Hepatocyte (in vitro differentiated cells): ENCODE measurements around the gene RIPOR2. TPM values are rescaled to one million over a fixed set of nuclear protein-coding genes. Genes with fewer than 3 reads are reported as not detected.

Experiments used
- DNase-seq: peaks from one replicate; pipeline ENCODE4 v3.0.0-alpha.2; 2016; ENCODE audit warnings: low spot score
- H2AFZ ChIP-seq: fragments of 200-600 bp; sonication (generic); 2 replicates; pipeline ENCODE4 v1.6.0; 2016; ENCODE audit warnings: antibody characterized with exemption, mild to moderate bottlenecking
- H3K27ac ChIP-seq: fragments of 200-600 bp; sonication (generic); 2 replicates; pipeline ENCODE4 v1.5.1; 2016; ENCODE audit warnings: mild to moderate bottlenecking
- H3K27me3 ChIP-seq: fragments of 200-600 bp; sonication (generic); 2 replicates; pipeline ENCODE4 v1.6.1; 2016
- H3K36me3 ChIP-seq: fragments of 200-600 bp; sonication (generic); replicated peaks from 2 replicates; pipeline ENCODE4 v1.5.1; 2016; ENCODE audit warnings: low read depth; ENCODE audit not compliant: insufficient read depth
- H3K4me1 ChIP-seq: fragments of 200-600 bp; sonication (generic); 2 replicates; pipeline ENCODE4 v1.5.1; 2016; ENCODE audit warnings: mild to moderate bottlenecking, moderate library complexity; ENCODE audit not compliant: insufficient read depth
- H3K4me2 ChIP-seq: fragments of 200-600 bp; sonication (generic); 2 replicates; pipeline ENCODE4 v1.6.0; 2016
- H3K4me3 ChIP-seq: fragments of 200-600 bp; sonication (generic); 2 replicates; pipeline ENCODE4 v1.5.1; 2016; ENCODE audit warnings: mild to moderate bottlenecking
- H3K79me2 ChIP-seq: fragments of 200-600 bp; sonication (generic); 2 replicates; pipeline ENCODE4 v1.6.0; 2017; ENCODE audit warnings: mild to moderate bottlenecking
- H3K9me2 ChIP-seq: fragments of 200-600 bp; sonication (generic); replicated peaks from 2 replicates; pipeline ENCODE4 v1.6.0; 2017; ENCODE audit warnings: mild to moderate bottlenecking; ENCODE audit not compliant: insufficient read depth
- H3K9me3 ChIP-seq: fragments of 200-600 bp; sonication (generic); 2 replicates; pipeline ENCODE4 v1.5.1; 2016; ENCODE audit warnings: low read depth, mild to moderate bottlenecking
- H4K20me1 ChIP-seq: fragments of 200-600 bp; sonication (generic); 2 replicates; pipeline ENCODE4 v1.6.0; 2016; ENCODE audit warnings: mild to moderate bottlenecking; ENCODE audit not compliant: insufficient read depth, poor library complexity, severe bottlenecking
- EZH2 ChIP-seq: fragments of 200-600 bp; sonication (generic); IDR thresholded peaks from 2 replicates; pipeline ENCODE4 v1.6.1; 2016; ENCODE audit warnings: antibody characterized with exemption, mild to moderate bottlenecking, borderline replicate concordance
- EZH2phosphoT487 ChIP-seq: fragments of 200-600 bp; sonication (generic); IDR thresholded peaks from one replicate; pipeline ENCODE4 v1.6.1; 2018; ENCODE audit warnings: antibody characterized with exemption, mild to moderate bottlenecking, low read depth, moderate library complexity; ENCODE audit not compliant: unreplicated experiment, severe bottlenecking
- WGBS: methylation state at CpG from one replicate; pipeline ENCODE4 v1.1.6; 2016; ENCODE audit warnings: low lambda C conversion rate; ENCODE audit errors: missing lambda C conversion rate; 5-methylcytosine and 5-hydroxymethylcytosine counted together
- polyA plus RNA-seq: library from polyadenylated mRNA; unstranded; fragments of >200 nt; fragmentation: Nextera tagmentation; extraction: Ambion mirVana; gene quantifications from 2 replicates; pipeline ENCODE4 v1.2.1, GENCODE V29; 2016
- total RNA-seq: library from RNA; depleted of rRNA; stranded (reverse); fragments of >200 nt; gene quantifications from 2 replicates; pipeline ENCODE4 v1.2.3, GENCODE V29; 2014
- TF ChIP-seq, protein P1 (sequence below): fragments of 200-600 bp; sonication (generic); IDR thresholded peaks from 2 replicates; pipeline ENCODE4 v1.5.1; 2016; ENCODE audit warnings: antibody characterized with exemption, mild to moderate bottlenecking; ENCODE audit not compliant: poor library complexity

RIPOR2 gene
- total and polyA plus RNA-seq, 2 experiments from 2014 or later, result 11.8 to 17.3 TPM

DNA sequence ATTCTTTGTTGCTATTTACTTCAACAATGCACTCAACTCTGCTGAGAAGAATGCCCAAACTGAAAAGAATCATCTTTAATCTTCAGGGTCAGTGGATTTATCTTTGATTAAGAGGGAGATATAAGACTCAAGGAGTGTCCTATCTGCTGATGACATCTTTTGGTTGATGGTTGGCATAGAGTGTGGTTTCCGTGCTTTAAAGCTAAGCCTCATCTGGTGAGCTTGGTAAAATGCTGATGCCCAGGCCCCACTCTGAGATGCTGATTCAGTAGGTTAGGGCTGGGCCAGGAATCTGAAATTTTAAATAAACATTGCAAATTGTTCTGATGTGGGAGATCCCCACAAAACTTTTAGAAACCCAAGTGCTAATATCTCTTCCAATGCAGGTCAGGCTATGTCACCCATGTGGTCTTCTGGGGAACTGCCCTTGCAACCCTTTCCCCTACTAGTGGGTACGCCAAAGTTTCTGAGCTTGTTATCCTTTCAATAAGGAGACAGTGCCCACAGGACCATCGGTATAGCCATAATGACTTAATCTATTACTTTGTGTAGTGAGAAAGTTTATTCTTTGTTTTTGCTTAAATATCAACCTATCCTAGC, 68.6 kb downstream of the RIPOR2 start:
- Histone ChIP-seq H3K79me2 (no peaks in the 10 kb centered on the region), H3K36me3 (no peaks in the 10 kb centered on the region), H2AFZ (no peak overlapping the region), H3K4me1 (no peaks in the 10 kb centered on the region), H4K20me1 (no peaks in the 10 kb centered on the region), H3K9me2 (no peaks in the 10 kb centered on the region), H3K27ac (no peak overlapping the region), H3K4me2 (no peak overlapping the region), H3K4me3 (no peak overlapping the region), H3K27me3 (no peaks in the 10 kb centered on the region), H3K9me3 (no peaks in the 10 kb centered on the region)
- no peak for DNase-seq
- TF ChIP-seq EZH2phosphoT487, result no peak
- no peak for TF ChIP-seq EZH2
- TF ChIP-seq, protein P1, sequence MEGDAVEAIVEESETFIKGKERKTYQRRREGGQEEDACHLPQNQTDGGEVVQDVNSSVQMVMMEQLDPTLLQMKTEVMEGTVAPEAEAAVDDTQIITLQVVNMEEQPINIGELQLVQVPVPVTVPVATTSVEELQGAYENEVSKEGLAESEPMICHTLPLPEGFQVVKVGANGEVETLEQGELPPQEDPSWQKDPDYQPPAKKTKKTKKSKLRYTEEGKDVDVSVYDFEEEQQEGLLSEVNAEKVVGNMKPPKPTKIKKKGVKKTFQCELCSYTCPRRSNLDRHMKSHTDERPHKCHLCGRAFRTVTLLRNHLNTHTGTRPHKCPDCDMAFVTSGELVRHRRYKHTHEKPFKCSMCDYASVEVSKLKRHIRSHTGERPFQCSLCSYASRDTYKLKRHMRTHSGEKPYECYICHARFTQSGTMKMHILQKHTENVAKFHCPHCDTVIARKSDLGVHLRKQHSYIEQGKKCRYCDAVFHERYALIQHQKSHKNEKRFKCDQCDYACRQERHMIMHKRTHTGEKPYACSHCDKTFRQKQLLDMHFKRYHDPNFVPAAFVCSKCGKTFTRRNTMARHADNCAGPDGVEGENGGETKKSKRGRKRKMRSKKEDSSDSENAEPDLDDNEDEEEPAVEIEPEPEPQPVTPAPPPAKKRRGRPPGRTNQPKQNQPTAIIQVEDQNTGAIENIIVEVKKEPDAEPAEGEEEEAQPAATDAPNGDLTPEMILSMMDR, result no peak
- 81% methylated on average over 3 of the region's 3 CpGs for WGBS

DNA sequence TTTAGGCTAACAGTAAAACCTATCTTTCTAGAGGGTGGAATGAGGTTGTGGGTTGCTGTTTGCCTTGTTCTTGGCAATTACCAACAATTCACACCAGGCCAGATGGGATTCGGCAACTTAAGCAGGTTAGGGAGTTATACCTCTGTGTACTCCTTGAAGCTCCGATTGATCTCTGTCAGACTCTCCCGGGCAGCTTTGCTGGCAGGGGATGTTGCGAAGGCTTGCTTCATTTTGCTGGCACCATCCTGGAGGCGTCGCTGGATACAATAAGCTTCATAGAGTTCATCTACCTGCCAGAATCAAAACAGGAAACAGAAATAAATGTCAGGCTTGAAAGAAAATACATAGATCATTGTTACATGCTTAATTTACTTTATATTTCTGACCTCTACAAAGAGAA, 70.6 kb downstream of the RIPOR2 start:
- Histone ChIP-seq H4K20me1 (no peaks in the 10 kb centered on the region), H3K4me1 (no peaks in the 10 kb centered on the region), H3K4me3 (no peak overlapping the region), H3K27me3 (no peaks in the 10 kb centered on the region), H3K4me2 (no peak overlapping the region), H3K9me3 (no peaks in the 10 kb centered on the region), H3K27ac (no peak overlapping the region), H3K9me2 (no peaks in the 10 kb centered on the region), H3K79me2 (no peaks in the 10 kb centered on the region), H3K36me3 (no peaks in the 10 kb centered on the region), H2AFZ (no peak overlapping the region)
- DNase-seq, result no peak
- no peak for TF ChIP-seq EZH2
- TF ChIP-seq, protein P1, result no peak
- TF ChIP-seq EZH2phosphoT487, result no peak
- WGBS, result 88% methylated on average over 6 of the region's 6 CpGs

DNA sequence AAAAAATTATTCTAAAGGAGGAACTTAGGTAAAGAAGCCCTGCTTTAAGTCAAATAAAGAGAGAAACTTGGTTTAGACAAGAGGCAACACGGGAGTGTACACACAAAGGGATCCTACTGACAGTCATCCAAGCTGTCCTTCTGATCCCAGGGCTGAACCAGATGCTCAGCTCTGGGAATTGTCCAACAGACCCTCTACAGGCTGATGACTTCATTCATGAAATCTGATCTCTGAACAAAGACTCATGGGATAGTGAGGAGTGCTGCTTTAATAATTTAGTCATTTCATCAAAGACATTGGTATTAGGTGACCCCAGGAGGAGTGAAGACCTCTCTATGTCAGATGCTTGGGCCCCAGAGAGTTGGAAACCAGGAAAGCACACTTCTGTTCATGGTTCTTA, 71.4 kb downstream of the RIPOR2 start:
- no peak overlapping the region for H3K27ac ChIP-seq
- H3K36me3 ChIP-seq, result no peaks in the 10 kb centered on the region
- no peaks in the 10 kb centered on the region for H4K20me1 ChIP-seq
- WGBS, result 35% methylated on average over 1 of the region's 1 CpG
- H2AFZ ChIP-seq, result no peak overlapping the region
- TF ChIP-seq EZH2, result no peak
- TF ChIP-seq, protein P1, result no peak
- TF ChIP-seq EZH2phosphoT487, result no peak
- no peak overlapping the region for H3K4me3 ChIP-seq
- no peaks in the 10 kb centered on the region for H3K27me3 ChIP-seq
- no peak overlapping the region for H3K4me2 ChIP-seq
- DNase-seq, result no peak
- no peaks in the 10 kb centered on the region for H3K9me2 ChIP-seq
- no peaks in the 10 kb centered on the region for H3K9me3 ChIP-seq
- H3K4me1 ChIP-seq, result no peaks in the 10 kb centered on the region
- H3K79me2 ChIP-seq, result no peaks in the 10 kb centered on the region

DNA sequence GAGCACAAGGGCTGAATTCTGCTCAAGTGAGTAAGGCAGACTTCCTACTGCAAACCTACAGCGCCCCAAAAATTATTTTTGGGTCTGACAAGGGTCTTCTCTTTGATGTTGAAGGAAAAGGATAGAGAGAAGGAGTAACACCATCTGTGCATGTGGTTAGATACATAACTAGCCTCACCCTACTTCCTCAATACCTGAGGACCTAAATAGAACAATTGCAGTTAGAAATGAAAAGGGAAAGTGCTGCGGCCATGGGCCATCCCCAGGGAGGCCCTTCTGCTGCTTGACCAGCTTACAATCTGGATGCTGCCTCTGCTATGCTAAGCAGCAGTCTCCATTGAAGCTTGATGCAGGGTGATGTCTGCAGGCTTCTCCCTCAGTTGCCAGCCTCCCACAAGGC, 73.8 kb downstream of the RIPOR2 start:
- H2AFZ ChIP-seq, result no peak overlapping the region
- no peaks in the 10 kb centered on the region for H3K4me1 ChIP-seq
- WGBS, result 94% methylated on average over 2 of the region's 2 CpGs
- H3K27ac ChIP-seq, result no peak overlapping the region
- no peak for TF ChIP-seq EZH2phosphoT487
- TF ChIP-seq, protein P1, result no peak
- TF ChIP-seq EZH2, result no peak
- no peak overlapping the region for H3K4me2 ChIP-seq
- H3K9me2 ChIP-seq, result no peaks in the 10 kb centered on the region
- no peak overlapping the region for H3K4me3 ChIP-seq
- H3K79me2 ChIP-seq, result no peaks in the 10 kb centered on the region
- H4K20me1 ChIP-seq, result no peaks in the 10 kb centered on the region
- DNase-seq, result no peak
- H3K27me3 ChIP-seq, result no peaks in the 10 kb centered on the region
- no peaks in the 10 kb centered on the region for H3K36me3 ChIP-seq
- no peaks in the 10 kb centered on the region for H3K9me3 ChIP-seq
